Mesothelial cell of epicardium (in vitro differentiated cells): Measurements from ENCODE around the gene MMP28. TPM values are rescaled to one million over a fixed set of nuclear protein-coding genes. Genes with fewer than 3 reads are reported as not detected.

Source experiments
- DNase-seq, 2 experiments: peaks; one replicate each; pipeline ENCODE4 v3.0.0; 2021; ENCODE audit warnings: low spot score in 2 of 2; ENCODE audit not compliant: unreplicated experiment in 2 of 2
- H3K27ac Mint-ChIP-seq: 2 replicates; pipeline ENCODE4 v1.8.0; 2021; ENCODE audit warnings: mixed read lengths
- H3K27me3 Mint-ChIP-seq: 2 replicates; pipeline ENCODE4 v1.8.0; 2021; ENCODE audit warnings: low read depth, mixed read lengths
- H3K36me3 Mint-ChIP-seq: 2 replicates; pipeline ENCODE4 v1.8.0; 2021; ENCODE audit warnings: mixed read lengths
- H3K4me1 Mint-ChIP-seq: 2 replicates; pipeline ENCODE4 v1.8.0; 2021; ENCODE audit warnings: mixed read lengths
- H3K4me3 Mint-ChIP-seq: 2 replicates; pipeline ENCODE4 v1.8.0; 2021; ENCODE audit warnings: mild to moderate bottlenecking, moderate library complexity, mixed read lengths
- H3K9me3 Mint-ChIP-seq: 2 replicates; pipeline ENCODE4 v1.8.0; 2021; ENCODE audit warnings: mixed read lengths
- CTCF ChIP-seq: fragments of 200-600 bp; sonication (generic); IDR thresholded peaks from one replicate; pipeline ENCODE4 v1.5.0; 2021; ENCODE audit warnings: antibody characterized with exemption; ENCODE audit not compliant: unreplicated experiment
- total RNA-seq: library from RNA; stranded (reverse); gene quantifications from 3 replicates; pipeline ENCODE4 v1.2.1, GENCODE V29; 2021

Gene MMP28
- total RNA-seq, 1 donor from 2014 or later: 0.34 TPM

- TF ChIP-seq CTCF: no peak
- Mint-ChIP-seq H3K36me3 (no peaks in the 10 kb centered on the region), H3K27ac (no peak overlapping the region), H3K27me3 (peaks cover 59% of the 10 kb centered on the region), H3K4me1 (peaks cover 17% of the 10 kb centered on the region), H3K9me3 (no peaks in the 10 kb centered on the region), H3K4me3 (no peak overlapping the region)
- DNase-seq: no peak
Observed at GRCh38 chr17:35797370-35797769, 1.9 kb upstream of the MMP28 start.

GRCh38 chr17:35796942-35797341 lies 1.5 kb upstream of the MMP28 start:
- TF ChIP-seq CTCF: no peak
- DNase-seq: no peak
- H3K4me1 Mint-ChIP-seq: peaks cover 17% of the 10 kb centered on the region
- H3K9me3 Mint-ChIP-seq: no peaks in the 10 kb centered on the region
- no peaks in the 10 kb centered on the region for H3K36me3 Mint-ChIP-seq
- no peak overlapping the region for H3K27ac Mint-ChIP-seq
- H3K4me3 Mint-ChIP-seq: no peak overlapping the region
- H3K27me3 Mint-ChIP-seq: peaks cover 63% of the 10 kb centered on the region

GRCh38 chr17:35795871-35796265 lies 427 bp upstream of the MMP28 start:
- H3K4me3 Mint-ChIP-seq: peak overlapping the region; percentile 59
- H3K27ac Mint-ChIP-seq: no peak overlapping the region
- TF ChIP-seq CTCF: no peak
- no peaks in the 10 kb centered on the region for H3K36me3 Mint-ChIP-seq
- no peak for DNase-seq
- H3K4me1 Mint-ChIP-seq: peaks cover 12% of the 10 kb centered on the region
- peaks cover 64% of the 10 kb centered on the region for H3K27me3 Mint-ChIP-seq
- no peaks in the 10 kb centered on the region for H3K9me3 Mint-ChIP-seq

GRCh38 chr17:35793257-35793656 lies 2.2 kb downstream of the MMP28 start:
- H3K27me3 Mint-ChIP-seq: peaks cover 57% of the 10 kb centered on the region
- no peaks in the 10 kb centered on the region for H3K9me3 Mint-ChIP-seq
- H3K4me1 Mint-ChIP-seq: peaks cover 8% of the 10 kb centered on the region
- no peak for TF ChIP-seq CTCF
- H3K27ac Mint-ChIP-seq: no peak overlapping the region
- peak overlapping the region; percentile 35 for H3K4me3 Mint-ChIP-seq
- no peaks in the 10 kb centered on the region for H3K36me3 Mint-ChIP-seq
- no peak for DNase-seq

- no peak for TF ChIP-seq CTCF
- peaks cover 44% of the 10 kb centered on the region for H3K27me3 Mint-ChIP-seq
- DNase-seq: no peak
- H3K4me3 Mint-ChIP-seq: no peak overlapping the region
- H3K9me3 Mint-ChIP-seq: no peaks in the 10 kb centered on the region
- H3K36me3 Mint-ChIP-seq: no peaks in the 10 kb centered on the region
- no peak overlapping the region for H3K27ac Mint-ChIP-seq
- peaks cover 15% of the 10 kb centered on the region for H3K4me1 Mint-ChIP-seq
Observed at GRCh38 chr17:35791681-35792350, 3.6 kb downstream of the MMP28 start.
